ENCODE measurements around the gene PRM3.

Gene PRM3, protein sequence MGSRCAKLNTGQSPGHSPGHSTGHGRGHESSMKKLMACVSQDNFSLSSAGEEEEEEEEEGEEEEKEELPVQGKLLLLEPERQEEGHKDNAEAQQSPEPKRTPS

DNA sequence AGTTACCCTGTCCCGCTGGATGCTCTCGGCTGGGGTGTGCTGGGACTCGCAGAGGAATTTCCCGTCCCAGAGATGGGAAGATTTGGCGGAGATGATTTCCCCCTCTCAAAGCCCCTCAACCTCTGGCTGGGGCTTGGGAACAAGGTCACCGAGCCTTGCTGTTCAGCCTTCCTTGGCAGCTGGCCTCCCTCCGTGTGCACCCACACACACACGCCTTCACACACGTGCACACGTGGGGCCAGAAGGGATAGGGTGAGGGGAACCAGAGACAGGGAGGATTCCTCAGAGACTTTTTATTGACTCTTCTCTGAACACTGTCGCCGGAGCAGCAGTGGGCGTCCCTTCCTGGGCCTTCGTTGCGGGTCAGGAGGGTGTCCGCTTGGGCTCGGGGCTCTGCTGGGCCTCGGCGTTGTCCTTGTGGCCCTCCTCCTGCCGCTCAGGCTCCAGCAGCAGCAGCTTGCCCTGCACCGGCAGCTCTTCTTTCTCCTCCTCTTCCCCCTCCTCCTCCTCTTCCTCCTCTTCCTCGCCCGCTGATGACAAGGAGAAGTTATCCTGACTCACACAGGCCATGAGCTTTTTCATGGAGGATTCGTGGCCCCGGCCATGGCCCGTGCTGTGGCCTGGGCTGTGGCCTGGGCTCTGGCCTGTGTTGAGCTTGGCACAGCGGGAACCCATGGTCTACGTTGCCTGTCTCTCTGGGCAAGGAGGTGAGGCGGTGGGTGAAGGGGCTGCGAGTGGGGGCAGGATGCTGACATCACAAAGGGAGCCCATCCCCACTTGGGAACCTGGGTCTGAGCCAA lies at the start of gene PRM3:
PRM3 (minus strand) TSS at position 709 of the 800 bp plus-strand sequence; CDS start at position 675, 34 bp downstream.
- Histone ChIP-seq H3K36me3 (replicated peaks) (no peaks in the 10 kb centered on the region), H3K27ac (no peak within 1 kb of the TSS), H3K4me3 (ENCODE audit: low read depth, low read length) (no peak within 1 kb of the TSS), H3K27me3 (replicated peaks) (no peaks in the 10 kb centered on the region)
- in situ Hi-C loops (cut with HindIII; ENCODE audit: low pct_ligation_motif_present, low sequenced_read_pairs) = no loop called here
- no peak for DNase-seq
- TF ChIP-seq, protein P1, sequence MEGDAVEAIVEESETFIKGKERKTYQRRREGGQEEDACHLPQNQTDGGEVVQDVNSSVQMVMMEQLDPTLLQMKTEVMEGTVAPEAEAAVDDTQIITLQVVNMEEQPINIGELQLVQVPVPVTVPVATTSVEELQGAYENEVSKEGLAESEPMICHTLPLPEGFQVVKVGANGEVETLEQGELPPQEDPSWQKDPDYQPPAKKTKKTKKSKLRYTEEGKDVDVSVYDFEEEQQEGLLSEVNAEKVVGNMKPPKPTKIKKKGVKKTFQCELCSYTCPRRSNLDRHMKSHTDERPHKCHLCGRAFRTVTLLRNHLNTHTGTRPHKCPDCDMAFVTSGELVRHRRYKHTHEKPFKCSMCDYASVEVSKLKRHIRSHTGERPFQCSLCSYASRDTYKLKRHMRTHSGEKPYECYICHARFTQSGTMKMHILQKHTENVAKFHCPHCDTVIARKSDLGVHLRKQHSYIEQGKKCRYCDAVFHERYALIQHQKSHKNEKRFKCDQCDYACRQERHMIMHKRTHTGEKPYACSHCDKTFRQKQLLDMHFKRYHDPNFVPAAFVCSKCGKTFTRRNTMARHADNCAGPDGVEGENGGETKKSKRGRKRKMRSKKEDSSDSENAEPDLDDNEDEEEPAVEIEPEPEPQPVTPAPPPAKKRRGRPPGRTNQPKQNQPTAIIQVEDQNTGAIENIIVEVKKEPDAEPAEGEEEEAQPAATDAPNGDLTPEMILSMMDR (IDR thresholded peaks at IDR 0.05; ENCODE audit: low read depth, low read length, missing control alignments) = no peak

DNA sequence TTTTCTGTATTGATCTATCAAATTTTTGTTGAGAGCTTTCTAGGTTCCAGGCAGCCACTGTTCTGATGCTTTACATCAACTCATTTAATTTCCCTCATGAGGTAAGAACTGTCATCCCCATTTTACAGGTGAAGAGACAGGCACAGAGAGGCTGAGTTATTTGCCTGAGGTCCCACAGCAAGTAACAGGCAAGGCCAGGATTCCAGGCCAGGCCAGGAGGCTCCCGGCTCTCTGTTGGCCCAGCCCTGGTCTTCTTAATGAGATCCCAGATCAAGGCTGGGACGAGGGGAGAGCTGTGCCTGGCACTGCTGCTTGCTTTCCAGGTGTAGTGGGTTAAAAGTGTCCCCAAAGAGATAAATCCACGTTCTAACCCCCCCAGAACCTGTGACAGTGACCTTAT lies 49.4 kb upstream of the PRM3 start:
- in situ Hi-C loops (cut with HindIII; ENCODE audit: low pct_ligation_motif_present, low sequenced_read_pairs) = no loop called here
- no peak for DNase-seq
- H3K36me3 ChIP-seq (replicated peaks) = no peaks in the 10 kb centered on the region
- TF ChIP-seq, protein P1 (IDR thresholded peaks at IDR 0.05; ENCODE audit: low read depth, low read length, missing control alignments) = no peak
- H3K27me3 ChIP-seq (replicated peaks) = no peaks in the 10 kb centered on the region
- H3K4me3 ChIP-seq (ENCODE audit: low read depth, low read length) = no peak overlapping the region
- no peak overlapping the region for H3K27ac ChIP-seq

DNA sequence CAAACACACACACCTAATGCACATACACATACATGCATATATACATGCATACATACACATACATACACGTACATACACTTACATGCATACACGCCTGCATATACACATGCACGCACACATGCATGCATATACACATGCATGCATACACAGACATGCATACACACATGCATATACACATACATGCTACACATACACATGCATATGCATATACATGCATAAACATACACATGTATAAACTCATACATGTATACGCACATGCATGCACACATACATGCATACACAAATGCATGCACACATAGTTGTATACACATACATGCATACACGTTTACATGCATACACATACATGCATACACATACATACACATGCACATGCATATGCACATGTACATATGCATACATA lies 48.2 kb upstream of the PRM3 start:
- Histone ChIP-seq H3K36me3 (replicated peaks) (no peaks in the 10 kb centered on the region), H3K27ac (no peak overlapping the region), H3K4me3 (ENCODE audit: low read depth, low read length) (no peak overlapping the region), H3K27me3 (replicated peaks) (no peaks in the 10 kb centered on the region)
- in situ Hi-C loops (cut with HindIII; ENCODE audit: low pct_ligation_motif_present, low sequenced_read_pairs) = no loop called here
- DNase-seq = no peak
- TF ChIP-seq, protein P1 (IDR thresholded peaks at IDR 0.05; ENCODE audit: low read depth, low read length, missing control alignments) = no peak

DNA sequence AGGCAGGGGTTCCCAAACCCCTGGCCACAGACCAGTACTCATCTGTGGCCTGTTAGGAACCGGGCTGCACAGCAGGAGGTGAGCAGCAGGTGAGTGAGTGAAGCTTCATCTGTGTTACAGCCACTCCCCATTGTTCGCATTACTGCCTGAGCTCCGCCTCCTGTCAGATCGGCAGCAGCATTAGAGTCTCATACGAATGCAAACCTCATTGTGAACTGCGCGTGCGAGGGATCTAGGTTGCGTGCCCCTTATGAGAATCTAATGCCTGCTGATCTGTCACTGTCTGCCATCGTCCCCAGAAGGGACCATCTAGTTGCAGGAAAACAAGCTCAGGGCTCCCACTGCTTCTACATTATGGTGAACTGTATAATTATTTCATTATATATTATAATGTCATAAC lies 46.7 kb upstream of the PRM3 start:
- TF ChIP-seq, protein P1 (IDR thresholded peaks at IDR 0.05; ENCODE audit: low read depth, low read length, missing control alignments) = no peak
- in situ Hi-C loops (cut with HindIII; ENCODE audit: low pct_ligation_motif_present, low sequenced_read_pairs) = no loop called here
- Histone ChIP-seq H3K27ac (no peak overlapping the region), H3K36me3 (replicated peaks) (no peaks in the 10 kb centered on the region), H3K27me3 (replicated peaks) (no peaks in the 10 kb centered on the region), H3K4me3 (ENCODE audit: low read depth, low read length) (no peak overlapping the region)
- no peak for DNase-seq

DNA sequence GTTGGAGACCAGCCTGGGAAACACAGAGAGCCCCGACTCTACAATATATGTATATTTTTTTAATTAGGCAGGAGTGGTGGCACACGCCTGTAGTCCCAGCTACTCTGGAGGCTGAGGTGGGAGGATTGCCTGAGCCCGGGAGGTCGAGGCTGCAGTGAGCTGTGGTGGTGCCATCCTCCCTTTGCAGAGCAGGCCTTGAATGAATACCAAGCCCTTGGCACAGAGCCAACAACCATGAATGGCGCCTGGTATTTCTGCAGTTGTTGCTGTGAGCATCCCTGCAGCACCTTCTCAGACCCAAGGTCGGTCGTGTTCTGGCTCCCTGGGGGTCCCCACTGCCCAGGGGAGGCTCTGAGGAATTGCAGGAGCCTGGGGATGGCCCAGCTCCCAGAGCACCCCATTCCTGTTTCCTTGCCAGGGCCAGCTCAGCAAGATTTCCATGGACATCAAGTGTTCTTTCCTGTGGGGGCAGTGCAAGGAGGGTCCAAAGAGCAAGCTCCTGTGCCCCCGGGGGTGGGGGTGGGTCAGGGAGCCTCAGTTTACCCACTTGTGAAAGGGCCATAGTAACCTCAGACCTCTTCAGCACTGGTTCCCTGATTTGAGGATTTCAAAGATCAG lies 46.2 kb upstream of the PRM3 start:
- H3K36me3 ChIP-seq (replicated peaks) = no peaks in the 10 kb centered on the region
- DNase-seq = no peak
- TF ChIP-seq, protein P1 (IDR thresholded peaks at IDR 0.05; ENCODE audit: low read depth, low read length, missing control alignments) = no peak
- in situ Hi-C loops (cut with HindIII; ENCODE audit: low pct_ligation_motif_present, low sequenced_read_pairs) = no loop called here
- H3K27ac ChIP-seq = no peak overlapping the region
- H3K27me3 ChIP-seq (replicated peaks) = no peaks in the 10 kb centered on the region
- H3K4me3 ChIP-seq (ENCODE audit: low read depth, low read length) = no peak overlapping the region
